ENCODE measurements around the gene GTF3C2. TPM values are rescaled to one million over a fixed set of nuclear protein-coding genes. Genes with fewer than 3 reads are reported as not detected.

GTF3C2 gene
- total and polyA plus RNA-seq, 10 of the 15 experiments (the other 5 are each of a cell fraction or from before 2014, with no cell fraction given): 45.9 to 105 (median 80.3) TPM

DNA sequence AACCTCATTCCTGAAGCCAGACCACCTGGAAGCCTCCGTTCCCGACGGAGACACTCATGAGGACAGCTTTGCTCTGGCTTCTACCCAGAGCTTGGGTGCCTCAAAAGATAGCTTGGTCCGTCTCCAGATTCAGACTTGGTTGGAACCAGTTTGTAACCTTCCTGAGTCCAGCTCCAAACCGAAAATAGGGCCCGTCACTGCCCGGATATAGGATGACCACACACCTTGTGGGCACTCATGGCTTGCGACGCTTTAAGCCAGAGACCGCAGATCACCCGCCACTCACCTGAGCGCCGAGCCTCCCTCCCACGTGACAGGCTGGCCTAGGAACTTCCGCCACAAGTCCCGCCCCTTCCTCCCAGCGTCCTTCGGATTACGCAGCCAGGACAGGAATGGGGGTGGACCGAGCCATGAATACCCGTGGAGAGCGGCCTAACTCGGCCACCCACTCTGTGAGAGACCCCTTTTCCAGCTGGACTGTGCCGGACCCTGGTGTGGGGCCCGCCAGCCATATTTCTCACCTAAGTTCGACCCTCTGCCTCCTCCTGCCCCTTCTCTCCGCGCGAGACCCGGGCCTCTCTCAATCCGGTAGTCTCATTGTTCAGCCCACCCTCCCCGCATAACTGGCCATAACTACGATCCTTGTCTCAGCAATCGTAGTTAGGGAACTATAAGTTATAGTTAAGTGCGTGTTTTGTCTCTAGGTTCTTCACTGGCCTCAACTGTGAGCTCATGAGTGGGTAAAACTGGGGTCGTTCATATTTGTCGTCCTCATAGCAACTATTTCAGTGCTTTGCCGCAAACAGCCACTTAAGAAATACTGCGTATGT, 33.6 kb downstream of the GTF3C2 start, which contains the start of gene MPV17 (continued):
- TF ChIP-seq, protein P1, sequence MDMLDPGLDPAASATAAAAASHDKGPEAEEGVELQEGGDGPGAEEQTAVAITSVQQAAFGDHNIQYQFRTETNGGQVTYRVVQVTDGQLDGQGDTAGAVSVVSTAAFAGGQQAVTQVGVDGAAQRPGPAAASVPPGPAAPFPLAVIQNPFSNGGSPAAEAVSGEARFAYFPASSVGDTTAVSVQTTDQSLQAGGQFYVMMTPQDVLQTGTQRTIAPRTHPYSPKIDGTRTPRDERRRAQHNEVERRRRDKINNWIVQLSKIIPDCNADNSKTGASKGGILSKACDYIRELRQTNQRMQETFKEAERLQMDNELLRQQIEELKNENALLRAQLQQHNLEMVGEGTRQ (IDR thresholded peaks at IDR 0.05; ENCODE audit: borderline replicate concordance, low read depth, low read length): peak; percentile 92
- TF ChIP-seq EZH2 (IDR thresholded peaks at IDR 0.05; ENCODE audit: borderline replicate concordance, control insufficient read depth, low read depth, low read length): no peak
- TF ChIP-seq SP1 (IDR thresholded peaks at IDR 0.05; ENCODE audit: low read depth, low read length): peak; percentile 67
- peak; percentile 52; the same call in 1 of the 2 replicates for TF ChIP-seq CREB1 (IDR thresholded peaks at IDR 0.05; ENCODE audit: low read depth)
- TF ChIP-seq GATAD2B (conservative IDR thresholded peaks at IDR 0.05; ENCODE audit: low read depth): peak; percentile 33; the same call in 1 of the 2 replicates
- TF ChIP-seq MXI1 (IDR thresholded peaks at IDR 0.05; ENCODE audit: low read depth, low read length): peak; percentile 93
- TF ChIP-seq CHD4 (IDR thresholded peaks at IDR 0.05): no peak
- peak; percentile 97 for TF ChIP-seq POLR2AphosphoS2 (IDR thresholded peaks at IDR 0.05; ENCODE audit: low read depth, low read length)
- no peak for TF ChIP-seq ESRRA (IDR thresholded peaks at IDR 0.05; ENCODE audit: low read length)
- TF ChIP-seq BMI1 (IDR thresholded peaks at IDR 0.05; ENCODE audit: borderline replicate concordance): no peak
- TF ChIP-seq NKRF (conservative IDR thresholded peaks at IDR 0.05): peak; percentile 61; the same call in 1 of the 2 replicates
- no peak for TF ChIP-seq MEF2B (IDR thresholded peaks at IDR 0.05; ENCODE audit: partially characterized antibody, poor library complexity, severe bottlenecking)
- peak; percentile 88 for TF ChIP-seq CBFB (IDR thresholded peaks at IDR 0.05; ENCODE audit: low read depth)
- peak; percentile 61 for TF ChIP-seq MYC (IDR thresholded peaks at IDR 0.05; ENCODE audit: insufficient read depth, insufficient read length, insufficient replicate concordance, low read length, severe bottlenecking)
- TF ChIP-seq E2F8 (IDR thresholded peaks at IDR 0.05; ENCODE audit: low read depth, partially characterized antibody): peak; percentile 71
- peak; percentile 42; the same call in 1 of the 2 replicates for TF ChIP-seq FOXK2 (IDR thresholded peaks at IDR 0.05)
- TF ChIP-seq RFX5 (IDR thresholded peaks at IDR 0.05; ENCODE audit: low read depth, low read length): no peak
- TF ChIP-seq ELK1 (IDR thresholded peaks at IDR 0.05; ENCODE audit: low read depth, low read length): no peak
- TF ChIP-seq SPI1 (IDR thresholded peaks at IDR 0.05; ENCODE audit: borderline replicate concordance, insufficient read depth, low read depth, low read length): peak; percentile 38; the same call in 1 of the 2 replicates
- peak; percentile 53 for TF ChIP-seq IKZF1 (conservative IDR thresholded peaks at IDR 0.05)
- TF ChIP-seq RCOR1 (conservative IDR thresholded peaks at IDR 0.05; ENCODE audit: low read depth, low read length): 0 out of 2 replicates have a peak, but pooled peaks have one; percentile 11
- TF ChIP-seq ZBED1 (IDR thresholded peaks at IDR 0.05; ENCODE audit: borderline replicate concordance): peak; percentile 84; the same call in 1 of the 2 replicates
- no peak for TF ChIP-seq EGR1 (IDR thresholded peaks at IDR 0.05; ENCODE audit: borderline replicate concordance in 1 of 2, low read depth in 2 of 2, low read length in 2 of 2)

Measured in GM12878 (cell line).